GM20431 (cell line): ENCODE data around the gene CYP1B1.
"Not testable (repeated sequence)": the region's sequence is repeated elsewhere in the genome, so short reads cannot be mapped to it uniquely, and the experiment has no call there.

Experiments
- in situ Hi-C: fragments of 300-500 bp; cut with MseI, MboI; formaldehyde crosslinking; loops from one replicate; pipeline ENCODE4 v1.15.0; 2020; ENCODE audit warnings: low sequenced_read_pairs; ENCODE audit not compliant: unreplicated experiment

CYP1B1 gene

DNA sequence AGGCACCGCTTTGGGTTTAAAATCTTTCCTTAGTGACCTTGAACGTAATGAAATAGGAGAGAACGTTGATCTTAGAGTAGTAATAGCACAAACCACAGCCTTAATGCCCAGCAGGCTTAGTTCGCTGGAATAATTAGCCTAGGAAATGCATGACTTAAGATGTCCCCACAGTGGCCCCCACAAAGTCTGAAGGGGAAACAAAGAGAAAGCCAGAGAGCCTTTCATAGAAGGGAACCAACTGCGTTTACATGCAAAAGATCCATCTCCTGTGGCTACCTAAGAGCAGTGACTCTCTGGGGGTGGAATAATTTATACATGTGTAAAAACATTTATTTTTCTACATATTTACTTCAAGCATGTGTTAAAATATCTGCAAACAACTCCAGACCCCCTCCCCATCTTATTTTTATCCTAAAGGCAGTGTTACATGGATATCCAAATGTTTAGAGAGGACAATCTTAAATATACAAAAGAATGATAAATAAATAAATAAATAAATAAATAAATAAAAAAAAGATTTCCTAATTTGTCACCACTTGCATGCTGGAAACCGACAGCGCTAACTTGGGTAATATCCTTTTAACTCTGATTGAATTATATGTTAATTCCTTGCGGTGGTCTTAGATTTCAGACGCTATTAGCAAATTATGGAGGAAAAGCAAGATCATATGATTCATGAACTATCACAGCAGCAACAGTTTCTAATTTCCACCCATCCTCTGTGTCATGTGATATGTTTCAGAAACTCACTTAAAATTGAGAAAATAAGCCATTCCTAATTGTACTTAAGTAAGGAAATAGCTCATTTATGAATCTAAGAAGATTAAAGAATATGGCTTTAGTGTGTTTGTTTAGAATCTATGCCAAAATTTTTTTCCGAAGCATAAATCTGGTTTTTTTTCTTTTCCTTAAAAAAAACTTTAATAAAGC lies 23.4 kb upstream of the CYP1B1 start:
- in situ Hi-C loops, result no loop called here

DNA sequence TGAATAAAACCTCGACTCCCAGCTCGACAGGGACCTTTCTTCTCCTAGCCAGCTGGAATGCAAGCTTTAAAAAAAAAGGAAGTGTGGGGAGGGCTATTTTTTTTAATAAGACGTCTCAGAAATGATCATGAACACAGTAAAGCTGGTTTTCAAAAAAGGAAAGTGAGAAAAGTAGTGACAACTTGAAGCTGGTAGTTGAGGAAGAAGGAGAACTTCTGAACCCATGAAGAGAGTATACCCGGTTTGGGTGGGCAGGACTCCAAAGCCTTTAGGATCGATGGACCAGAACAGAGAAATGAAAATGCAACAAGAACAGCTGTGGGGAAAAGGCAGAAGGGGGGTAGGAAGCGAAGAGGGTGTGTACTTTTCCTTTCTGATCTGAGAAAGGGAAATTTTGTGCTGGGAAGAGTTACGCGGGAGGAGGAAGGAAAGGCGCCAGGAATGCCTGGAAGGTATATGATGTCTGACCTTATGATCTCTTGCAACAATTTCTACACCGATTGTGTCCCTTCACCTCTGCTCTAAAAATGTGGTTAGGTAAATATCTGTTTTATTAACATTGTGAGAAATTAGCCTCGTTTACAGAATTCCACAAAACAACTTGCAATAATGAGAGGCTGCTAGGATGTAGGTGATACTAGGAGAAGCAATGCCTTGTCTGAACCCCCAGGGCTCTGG lies 22.6 kb upstream of the CYP1B1 start:
- in situ Hi-C loops, result no loop called here

DNA sequence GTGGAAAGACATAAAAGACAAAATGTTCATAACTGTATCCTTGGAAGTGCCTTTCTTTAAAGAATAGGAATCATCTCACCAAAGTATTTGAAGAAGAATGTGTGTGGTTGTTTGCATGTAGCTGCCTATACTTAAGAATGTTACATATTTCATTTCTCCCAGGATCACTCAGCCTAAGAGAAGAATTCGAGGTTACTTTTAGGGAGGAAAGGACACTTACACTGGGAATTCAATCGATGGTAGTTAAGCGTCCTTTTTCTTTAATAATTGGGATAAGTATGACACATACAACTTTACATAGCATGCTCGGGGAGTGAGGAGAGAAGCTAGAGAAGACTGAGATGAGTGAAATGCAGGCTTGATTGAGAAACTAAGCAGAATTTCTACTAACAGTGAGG lies 22.0 kb upstream of the CYP1B1 start:
- in situ Hi-C loops, result no loop called here

DNA sequence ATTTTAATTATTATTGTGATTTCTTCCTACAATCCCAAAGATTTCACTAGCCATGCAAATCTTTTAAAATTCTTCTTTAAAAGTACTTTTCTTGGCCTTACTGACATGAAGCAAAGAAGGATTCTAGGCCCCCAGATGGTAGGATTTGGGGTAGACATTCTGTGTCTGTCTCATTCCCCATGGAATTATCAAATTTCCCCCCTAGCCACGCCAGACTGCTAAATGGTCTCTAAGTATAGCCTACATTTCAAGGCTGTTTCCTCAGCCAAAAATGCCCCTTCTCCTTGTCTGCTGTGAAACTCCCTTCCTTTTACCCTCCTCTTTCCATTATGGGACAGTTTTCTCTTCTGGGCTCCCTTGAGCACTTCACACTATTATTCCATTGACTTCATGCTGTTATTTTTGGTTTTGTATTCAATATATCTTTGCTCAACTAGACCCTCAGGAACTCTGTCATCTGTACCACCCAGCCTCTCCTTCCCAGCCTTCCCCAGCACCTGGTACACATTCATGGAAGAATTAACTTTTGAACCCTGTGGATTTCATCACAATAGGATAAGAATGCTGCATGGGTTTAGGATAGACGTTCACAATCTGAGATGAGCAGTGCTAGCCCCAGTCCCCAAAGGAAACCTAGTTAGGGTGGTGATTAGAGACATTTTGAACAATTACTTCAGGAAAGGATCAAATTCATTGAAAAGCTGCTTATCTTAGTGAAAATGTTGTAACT lies 21.5 kb upstream of the CYP1B1 start:
- in situ Hi-C loops, result no loop called here

DNA sequence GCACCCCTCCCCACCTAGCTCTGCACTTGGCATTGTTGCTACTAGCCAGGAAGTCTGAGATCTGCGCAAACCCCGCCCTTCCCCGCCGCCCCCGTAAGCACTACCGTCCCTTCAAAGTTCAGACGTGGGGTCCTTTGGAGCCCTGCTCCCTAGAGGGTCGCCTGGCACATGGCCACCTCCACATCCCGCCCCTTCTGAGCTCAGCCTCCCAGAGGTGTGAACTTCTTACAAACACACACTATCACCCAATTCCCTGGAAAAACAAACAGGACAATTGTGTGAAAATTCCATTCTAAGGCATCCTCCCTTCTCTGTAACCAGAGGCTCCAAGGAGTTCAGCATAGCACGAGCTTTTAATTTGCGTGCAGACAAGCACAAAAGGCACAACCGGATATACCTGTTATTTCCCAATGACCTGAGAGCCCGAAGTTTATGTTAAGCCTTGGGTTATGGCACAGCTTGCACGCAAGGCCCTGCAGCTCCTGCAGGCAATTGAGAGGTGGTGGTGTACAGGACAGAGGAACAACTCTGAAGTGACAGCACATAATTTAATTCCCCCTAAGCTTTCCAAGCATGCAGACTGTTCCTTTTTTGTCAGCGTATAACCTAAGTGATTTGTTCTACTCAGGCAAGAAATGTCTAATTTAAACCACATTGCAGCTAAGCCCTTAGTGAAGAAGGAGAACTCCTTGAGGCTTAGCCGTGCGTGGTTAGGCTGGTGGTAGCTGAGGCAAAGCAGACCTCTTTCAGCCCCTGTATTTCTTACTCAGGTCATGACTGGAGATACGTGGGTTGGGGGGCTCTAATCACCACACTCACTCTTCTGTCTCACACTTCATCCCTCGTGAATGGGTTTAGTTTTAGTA lies 20.3 kb upstream of the CYP1B1 start:
- in situ Hi-C loops, result no loop called here

DNA sequence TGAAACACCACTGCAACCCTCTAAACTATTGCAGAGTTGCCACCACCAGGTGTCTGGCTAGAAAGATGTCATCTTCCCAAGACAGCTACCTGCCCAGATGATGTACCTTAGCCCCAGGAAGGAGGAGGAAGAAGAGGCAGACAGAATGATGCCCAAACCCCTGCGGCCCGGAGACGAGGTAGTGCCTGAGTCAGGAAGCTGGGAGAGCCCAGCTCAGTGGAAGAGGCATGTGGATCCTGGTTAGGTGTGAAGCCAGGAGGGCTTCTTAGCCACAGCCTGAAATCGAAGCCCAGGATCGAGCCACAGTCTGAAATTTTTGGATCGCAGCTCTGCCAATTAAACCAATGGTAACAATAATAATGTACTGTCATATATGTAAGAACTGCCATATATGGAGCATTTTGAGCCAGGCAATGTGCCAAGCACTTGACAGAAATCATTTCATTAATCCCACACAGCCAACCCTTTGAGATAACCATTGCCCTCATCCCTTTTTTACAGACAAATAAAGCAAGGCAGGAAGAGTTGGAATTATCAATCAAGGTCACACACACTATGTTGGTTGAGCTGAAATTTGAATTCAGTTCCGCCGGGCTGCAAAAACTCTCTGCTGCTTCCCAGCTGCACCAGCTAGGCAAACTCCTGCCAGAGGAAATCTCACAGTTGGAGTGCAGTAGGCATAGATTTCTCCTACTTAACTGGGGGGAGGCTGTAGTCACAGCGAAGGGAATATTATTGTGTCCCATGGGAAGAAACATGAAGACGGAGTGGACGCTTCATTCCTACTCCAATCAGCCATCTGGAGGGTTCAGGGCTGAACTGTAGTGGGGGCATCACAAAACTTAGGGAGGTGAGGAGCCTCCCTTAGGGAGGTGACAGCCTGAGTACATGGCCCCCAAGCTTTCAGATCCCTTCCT lies 19.4 kb upstream of the CYP1B1 start:
- in situ Hi-C loops, result no loop called here

DNA sequence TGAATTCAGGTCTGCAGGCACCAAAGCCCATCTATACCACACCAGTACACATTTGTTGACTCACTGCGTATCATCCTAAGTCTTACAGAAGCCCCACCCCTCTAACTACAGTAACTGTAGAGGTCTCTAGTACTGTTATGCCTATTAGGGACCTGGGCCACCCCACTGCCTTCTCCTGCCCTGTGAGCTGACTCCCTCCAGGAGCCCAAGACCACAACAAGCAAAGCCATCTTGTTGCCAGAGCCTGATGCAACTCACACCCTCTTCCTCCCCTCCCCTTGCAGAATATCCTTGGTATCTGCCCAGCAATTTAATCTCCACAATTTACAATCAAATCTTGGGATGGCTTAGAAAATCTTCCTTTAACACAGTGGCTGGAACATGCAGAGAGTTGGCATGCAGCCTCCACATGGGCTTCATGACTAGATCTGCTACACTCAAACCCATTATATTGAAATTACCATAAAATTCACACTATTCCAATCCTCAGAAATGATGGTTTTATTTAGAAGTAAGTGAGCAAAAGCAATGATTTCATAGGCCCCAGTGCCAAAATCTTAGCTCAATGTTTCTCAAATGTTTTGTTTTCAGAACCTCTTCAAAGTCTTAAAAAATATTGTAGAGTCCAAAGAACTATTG lies 17.7 kb upstream of the CYP1B1 start:
- in situ Hi-C loops, result no loop called here

DNA sequence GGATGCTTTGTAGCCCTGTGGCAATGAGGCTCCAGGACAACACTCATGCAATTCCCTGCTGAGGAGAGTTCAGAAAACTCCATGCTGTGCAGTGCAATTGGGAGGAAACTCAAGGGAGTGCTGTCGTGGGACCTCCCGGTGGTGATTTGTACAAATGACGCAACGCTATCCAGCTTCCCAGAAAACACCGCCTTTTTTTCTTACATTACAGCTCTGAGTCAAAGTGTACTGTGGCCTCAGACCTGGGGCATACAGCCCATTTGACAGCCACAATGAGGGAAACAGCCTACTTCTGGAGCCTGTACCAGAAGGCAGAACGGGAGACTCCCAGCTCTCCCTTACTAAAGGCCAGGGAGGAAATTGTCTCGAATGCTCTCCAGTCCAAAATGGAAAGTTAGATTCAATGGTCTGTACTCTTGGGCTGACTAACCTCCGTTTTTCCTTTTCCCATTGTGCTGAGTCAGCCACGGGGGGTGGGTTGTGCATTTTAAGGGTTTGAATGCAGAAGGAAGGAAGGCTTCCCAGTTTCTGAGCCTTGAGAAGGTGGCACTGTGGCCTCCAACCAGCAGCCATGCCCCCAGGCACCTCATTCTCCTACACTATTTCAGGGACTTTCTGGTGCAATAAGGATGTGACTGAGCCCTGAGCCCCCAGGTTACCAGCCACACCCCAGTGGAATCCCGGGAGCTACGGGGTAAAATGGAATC lies 16.4 kb upstream of the CYP1B1 start:
- in situ Hi-C loops, result no loop called here

DNA sequence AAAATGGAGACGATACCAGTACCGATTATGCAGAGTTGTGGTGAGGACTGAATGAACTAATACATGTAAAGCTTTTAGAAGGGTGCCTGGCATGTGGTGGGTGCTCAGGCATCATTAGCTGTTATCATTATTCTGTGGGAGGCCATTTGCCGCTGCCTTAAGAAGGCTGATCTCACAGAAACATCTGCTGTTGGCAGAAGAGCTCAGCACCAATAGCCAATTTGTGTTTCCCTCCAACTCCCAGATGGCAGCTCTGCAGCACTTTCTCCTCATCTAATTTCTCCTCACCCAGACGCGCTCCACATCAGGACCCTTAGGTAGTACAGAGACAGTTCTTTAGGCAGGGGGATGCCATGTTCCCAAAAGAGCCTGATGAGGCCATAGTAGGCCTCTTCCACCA lies 15.8 kb upstream of the CYP1B1 start:
- in situ Hi-C loops, result no loop called here

DNA sequence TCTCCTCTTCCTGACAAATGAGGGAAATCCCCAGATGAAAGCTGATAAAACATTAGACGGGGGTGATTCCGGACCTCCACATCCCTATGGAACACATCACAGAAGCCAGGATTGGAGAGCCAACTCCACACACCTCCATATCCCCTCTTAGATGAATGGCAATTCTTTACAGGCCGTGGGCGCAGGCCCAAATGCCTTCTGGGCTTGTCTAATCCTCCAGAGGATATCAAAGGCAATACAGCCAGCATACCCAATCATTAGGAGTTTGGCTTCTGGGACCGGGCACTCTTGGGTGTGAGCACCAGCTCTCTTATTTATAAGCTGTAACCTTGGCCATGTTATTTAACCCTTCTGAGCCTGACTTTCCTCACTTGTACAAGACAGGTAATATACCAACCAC lies 15.0 kb upstream of the CYP1B1 start:
- in situ Hi-C loops, result no loop called here

DNA sequence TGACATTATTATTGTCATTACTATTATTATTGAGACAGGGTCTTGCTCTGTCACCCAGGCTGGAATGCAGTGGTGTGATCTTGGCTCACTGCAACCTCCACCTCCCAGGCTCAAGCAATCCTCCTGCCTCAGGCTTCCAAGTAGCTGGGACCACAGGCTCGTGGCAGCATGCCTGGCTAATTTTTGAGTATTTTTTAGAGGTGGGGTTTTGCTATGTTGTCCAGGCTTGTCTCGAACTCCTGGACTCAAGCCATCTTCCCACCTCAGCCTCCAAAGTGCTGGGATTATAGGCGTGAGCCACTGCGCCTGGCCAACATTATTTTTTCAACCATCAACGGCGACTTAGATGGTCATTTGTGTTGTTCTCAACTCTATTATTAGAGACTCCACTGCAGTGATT lies 14.3 kb upstream of the CYP1B1 start:
- in situ Hi-C loops, result not testable (repeated sequence)

DNA sequence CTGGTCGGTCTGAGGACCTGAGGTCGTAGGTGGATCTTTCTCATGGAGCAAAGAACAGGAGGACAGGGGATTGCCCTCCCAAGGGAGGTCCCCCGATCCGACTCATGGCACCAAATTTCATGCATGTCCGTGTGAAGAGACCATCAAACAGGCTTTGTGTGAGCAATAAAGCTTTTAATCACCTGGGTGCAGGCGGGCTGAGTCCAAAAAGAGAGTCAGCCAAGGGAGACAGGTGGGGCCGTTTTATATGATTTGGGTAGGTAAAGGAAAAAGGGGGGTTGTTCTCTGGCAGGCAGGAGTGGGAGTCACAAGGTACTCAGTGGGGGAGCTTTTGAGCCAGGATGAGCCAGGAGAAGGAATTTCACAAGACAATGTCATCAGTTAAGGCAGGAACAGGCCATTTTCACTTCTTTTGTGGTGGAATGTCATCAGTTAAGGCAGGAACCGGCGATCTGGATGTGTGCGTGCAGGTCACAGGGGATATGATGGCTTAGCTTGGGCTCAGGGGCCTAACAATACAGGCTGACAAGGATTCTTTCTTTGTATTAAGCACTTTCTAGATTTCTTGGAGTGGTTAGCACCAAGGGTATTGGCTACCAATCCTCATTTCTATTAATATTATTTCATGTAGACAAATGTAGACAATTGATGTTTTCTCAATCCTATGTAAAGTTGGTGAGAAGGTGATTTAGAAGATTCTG lies 10.2 kb upstream of the CYP1B1 start:
- in situ Hi-C loops, result not testable (repeated sequence)

DNA sequence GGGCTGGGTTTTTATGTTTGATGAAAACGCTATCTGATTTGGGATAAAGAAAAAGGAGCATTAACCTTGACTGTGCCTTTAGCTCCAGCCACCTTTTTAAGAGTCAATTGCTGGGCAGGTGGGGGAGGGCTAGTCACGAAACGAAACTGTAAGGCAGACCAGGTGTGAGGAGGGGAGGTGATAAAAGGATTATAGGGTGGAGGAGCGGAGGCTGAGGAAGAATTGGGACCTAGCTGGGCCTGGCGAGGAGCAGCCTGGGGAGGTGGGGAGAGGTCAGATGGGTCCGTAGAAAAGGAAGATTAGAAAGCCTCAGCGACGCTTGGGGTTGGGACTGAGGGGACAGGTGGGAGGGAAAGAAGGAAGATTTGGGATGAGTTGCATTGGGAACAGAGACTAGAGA lies 8.6 kb upstream of the CYP1B1 start:
- in situ Hi-C loops, result not testable (repeated sequence)

DNA sequence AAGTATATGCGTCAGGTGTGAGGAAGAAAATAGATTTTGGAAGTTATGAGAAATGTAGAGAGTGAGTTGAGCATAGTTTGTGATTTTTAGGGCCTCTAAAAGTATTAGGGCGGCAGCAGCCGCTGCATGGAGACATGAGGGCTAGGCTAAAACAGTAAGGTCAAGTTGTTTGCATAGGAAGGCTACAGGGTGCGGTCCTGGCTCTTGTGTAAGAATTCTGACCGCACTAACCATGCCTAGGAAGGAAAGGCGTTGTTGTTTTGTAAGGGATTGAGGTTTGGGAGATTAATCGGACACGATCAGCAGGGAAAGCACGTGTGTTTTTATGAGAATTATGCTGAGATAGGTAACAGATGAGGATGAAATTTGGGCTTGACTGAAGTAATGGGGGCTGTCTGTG lies 6.8 kb upstream of the CYP1B1 start:
- in situ Hi-C loops, result not testable (repeated sequence)

DNA sequence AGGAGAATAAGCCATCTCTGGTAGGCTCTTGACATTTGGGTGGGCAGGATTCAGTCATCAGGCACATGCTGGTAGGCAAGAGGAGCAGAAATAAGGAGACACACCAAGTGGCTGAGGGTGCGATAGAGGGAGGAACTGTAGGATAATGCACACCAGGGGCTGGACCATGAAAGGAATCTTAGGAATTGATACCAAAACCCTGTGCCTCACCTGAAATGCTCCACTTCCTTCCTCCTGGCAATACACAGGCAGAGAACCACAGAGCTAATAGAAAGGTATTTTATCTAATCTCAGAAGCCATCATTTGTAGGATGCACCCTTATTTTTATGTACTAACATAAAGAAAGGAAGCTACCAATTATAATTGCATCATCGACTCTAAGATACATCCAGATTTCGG lies 4.4 kb upstream of the CYP1B1 start:
- in situ Hi-C loops, result no loop called here

DNA sequence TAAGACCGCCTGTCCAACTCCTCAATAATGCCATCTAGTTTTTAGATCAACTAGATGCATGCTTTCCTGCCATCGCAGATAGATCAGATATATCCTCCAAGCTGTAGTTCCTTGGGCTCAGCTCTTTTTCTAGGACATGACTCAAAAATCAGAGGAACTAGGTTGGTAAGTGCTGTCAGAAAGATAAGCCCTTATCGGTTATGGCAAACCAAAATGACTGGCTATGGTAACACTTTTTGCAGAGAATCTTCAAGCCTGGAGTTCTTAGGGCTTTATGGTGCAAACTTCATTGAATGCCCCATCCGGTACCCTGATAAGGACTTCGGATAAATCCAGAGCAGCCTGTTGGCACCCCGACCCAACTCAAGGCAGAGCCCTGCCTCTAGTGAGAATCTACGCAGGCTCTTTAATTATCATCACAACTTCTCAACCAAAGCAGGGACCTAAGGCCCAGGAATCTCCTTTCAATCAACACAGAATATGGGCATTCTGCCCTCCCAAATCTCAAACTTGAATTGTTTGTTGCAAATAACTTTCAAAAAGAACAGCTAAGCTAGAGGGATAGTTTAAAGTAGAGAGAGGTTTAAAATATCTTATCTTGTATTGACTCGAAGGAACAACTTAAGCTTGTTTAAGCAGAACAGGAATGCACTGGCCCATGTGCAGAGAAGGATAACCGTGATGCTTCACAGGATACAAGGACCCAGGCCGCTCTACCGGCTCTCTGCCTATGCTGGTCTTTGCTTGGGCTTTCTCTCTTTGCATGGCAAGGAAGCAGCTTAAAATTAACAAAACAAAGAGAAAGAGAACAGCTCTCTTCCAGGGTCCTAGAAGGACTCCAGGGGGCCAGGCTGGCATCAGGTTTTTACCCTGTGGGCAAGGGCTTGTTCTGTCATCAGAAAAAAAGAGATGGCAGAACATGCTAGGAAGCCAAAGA lies 3.4 kb upstream of the CYP1B1 start:
- in situ Hi-C loops, result no loop called here
